Cardiac fibroblast (primary cell): Measurements from ENCODE around the gene RBM28.

Source experiments
- DNase-seq, 2 donors: peaks; one replicate each; pipeline versions ENCODE4 v3.0.0 to v3.0.0-alpha.2; 2010; ENCODE audit warnings: low read depth in 2 of 2
- H3K4me3 ChIP-seq, 2 donors: replicated peaks in 1 of 2; 1 replicate in 1 of 2; 2 replicates in 1 of 2; pipeline ENCODE4 v1.5.1; 2011; ENCODE audit warnings: low read depth in 2 of 2, low read length in 2 of 2, mild to moderate bottlenecking in 2 of 2, moderate library complexity in 1 of 2
- CTCF ChIP-seq: IDR thresholded peaks from one replicate; pipeline ENCODE4 v1.5.1; 2011; ENCODE audit warnings: low read depth, mild to moderate bottlenecking, low read length, inconsistent platforms

RBM28 gene

GRCh38 chr7:128381161-128381821 is 37.6 kb upstream of the RBM28 start:
- DNase-seq: no peak
- peak; percentile 63 for TF ChIP-seq CTCF
- H3K4me3 ChIP-seq: no peak overlapping the region

- no peak for DNase-seq
- no peak overlapping the region for H3K4me3 ChIP-seq
- no peak for TF ChIP-seq CTCF
Observed at GRCh38 chr7:128380483-128381106, 36.9 kb upstream of the RBM28 start.

GRCh38 chr7:128379900-128380479 is 36.3 kb upstream of the RBM28 start:
- H3K4me3 ChIP-seq: no peak overlapping the region
- no peak for DNase-seq
- TF ChIP-seq CTCF: no peak

GRCh38 chr7:128378637-128379036 is 34.9 kb upstream of the RBM28 start:
- DNase-seq: no peak
- no peak for TF ChIP-seq CTCF

GRCh38 chr7:128376077-128376476 is 32.4 kb upstream of the RBM28 start:
- H3K4me3 ChIP-seq: no peak overlapping the region
- no peak for TF ChIP-seq CTCF
- no peak for DNase-seq

More at GRCh38 chr7:128378637-128379036, 34.9 kb upstream of the RBM28 start:
- H3K4me3 ChIP-seq: no peak overlapping the region

- DNase-seq: no peak
- TF ChIP-seq CTCF: no peak
- H3K4me3 ChIP-seq: no peak overlapping the region
Observed at GRCh38 chr7:128374041-128374440, 30.3 kb upstream of the RBM28 start.
